ENCODE results near the gene ZBTB4. TPM values are rescaled to one million over a fixed set of nuclear protein-coding genes. Genes with fewer than 3 reads are reported as not detected.

ZBTB4 gene
- total RNA-seq, 1 donor from 2014 or later: 51.0 TPM

- H3K27me3 Mint-ChIP-seq (ENCODE audit: low read depth): no peaks in the 10 kb centered on the region
- H3K27ac Mint-ChIP-seq (ENCODE audit: unreplicated experiment): peak overlapping the region; percentile 42
- H3K36me3 Mint-ChIP-seq (ENCODE audit: low read depth): peaks cover 25% of the 10 kb centered on the region
- no peak for TF ChIP-seq CTCF (IDR thresholded peaks at IDR 0.05)
- H3K4me1 Mint-ChIP-seq (ENCODE audit: low read depth): peaks cover 32% of the 10 kb centered on the region
- H3K9me3 Mint-ChIP-seq (ENCODE audit: low read depth): no peaks in the 10 kb centered on the region
- H3K4me3 Mint-ChIP-seq (ENCODE audit: unreplicated experiment): no peak overlapping the region
- DNase-seq (ENCODE audit: low spot score): no peak
Measured at GRCh38 chr17:7493941-7494340, 14.5 kb upstream of the ZBTB4 start.

DNA sequence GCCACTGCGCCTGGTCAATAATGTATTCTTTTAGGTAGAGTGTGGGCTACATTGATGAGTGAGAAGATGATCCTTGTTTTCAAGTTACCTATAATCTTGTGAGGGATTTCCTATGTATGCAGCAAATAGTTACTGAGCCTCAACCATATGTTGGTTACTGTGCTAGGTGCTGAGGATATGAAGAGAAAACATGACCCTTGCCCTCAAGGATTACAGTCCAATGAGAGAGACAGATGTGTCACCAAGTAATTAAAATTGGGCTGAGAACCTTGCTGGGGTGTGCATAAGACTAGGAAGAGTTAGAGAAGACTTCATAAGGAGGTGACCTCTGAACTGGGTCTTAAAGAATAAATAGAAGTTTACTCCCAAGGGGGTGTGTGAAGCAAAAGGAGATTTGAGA lies 12.2 kb upstream of the ZBTB4 start:
- Mint-ChIP-seq H3K9me3 (ENCODE audit: low read depth) (no peaks in the 10 kb centered on the region), H3K4me3 (ENCODE audit: unreplicated experiment) (no peak overlapping the region), H3K36me3 (ENCODE audit: low read depth) (peaks cover 14% of the 10 kb centered on the region), H3K27me3 (ENCODE audit: low read depth) (no peaks in the 10 kb centered on the region), H3K4me1 (ENCODE audit: low read depth) (peaks cover 52% of the 10 kb centered on the region), H3K27ac (ENCODE audit: unreplicated experiment) (peak overlapping the region; percentile 8)
- no peak for DNase-seq (ENCODE audit: low spot score)
- TF ChIP-seq CTCF (IDR thresholded peaks at IDR 0.05): no peak

DNA sequence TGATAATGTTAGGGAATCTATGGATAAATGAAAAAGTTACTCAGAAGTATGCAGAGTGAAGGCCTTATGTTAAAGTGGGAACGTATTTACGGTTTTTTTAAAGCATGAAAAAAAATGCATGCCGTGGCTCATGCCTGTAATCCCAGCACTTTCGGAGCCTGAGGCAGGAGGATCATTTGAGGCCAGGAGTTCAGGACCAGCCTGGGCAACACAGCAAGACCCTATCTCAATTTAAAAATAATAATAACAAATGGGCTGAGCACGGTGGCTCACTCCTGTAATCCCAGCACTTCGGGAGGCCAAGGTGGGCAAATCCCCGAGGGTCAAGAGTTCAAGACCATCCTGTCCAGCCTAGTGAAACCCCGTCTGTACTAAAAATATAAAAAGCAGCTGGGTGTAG lies 10.7 kb upstream of the ZBTB4 start:
- H3K4me3 Mint-ChIP-seq (ENCODE audit: unreplicated experiment): no peak overlapping the region
- H3K27me3 Mint-ChIP-seq (ENCODE audit: low read depth): no peaks in the 10 kb centered on the region
- no peak overlapping the region for H3K27ac Mint-ChIP-seq (ENCODE audit: unreplicated experiment)
- peaks cover 63% of the 10 kb centered on the region for H3K4me1 Mint-ChIP-seq (ENCODE audit: low read depth)
- DNase-seq (ENCODE audit: low spot score): no peak
- H3K36me3 Mint-ChIP-seq (ENCODE audit: low read depth): peaks cover 7% of the 10 kb centered on the region
- no peaks in the 10 kb centered on the region for H3K9me3 Mint-ChIP-seq (ENCODE audit: low read depth)
- TF ChIP-seq CTCF (IDR thresholded peaks at IDR 0.05): no peak

DNA sequence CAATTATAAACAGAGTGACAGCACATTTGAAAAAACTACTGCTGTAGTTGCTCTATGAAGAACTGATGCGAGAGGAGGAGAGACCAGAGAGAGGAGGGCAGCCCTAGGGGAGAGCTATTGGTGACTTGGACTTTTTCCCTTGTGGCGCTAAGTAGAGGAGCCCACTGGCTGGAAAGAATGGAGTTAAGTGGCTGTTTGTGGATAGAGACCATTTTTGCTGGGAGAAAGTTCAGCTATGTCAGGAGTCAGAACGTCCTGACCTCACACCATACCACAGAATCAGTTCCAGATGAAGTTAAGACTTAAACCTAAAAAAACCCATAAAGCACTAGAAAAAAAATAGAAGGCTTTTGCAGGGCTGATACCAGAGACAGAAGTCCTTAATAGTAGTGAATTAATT lies 6.8 kb upstream of the ZBTB4 start:
- DNase-seq (ENCODE audit: low spot score): no peak
- Mint-ChIP-seq H3K27ac (ENCODE audit: unreplicated experiment) (peak overlapping the region; percentile 74), H3K9me3 (ENCODE audit: low read depth) (no peaks in the 10 kb centered on the region), H3K27me3 (ENCODE audit: low read depth) (no peaks in the 10 kb centered on the region), H3K4me3 (ENCODE audit: unreplicated experiment) (peak overlapping the region; percentile 88), H3K36me3 (ENCODE audit: low read depth) (peaks cover 2% of the 10 kb centered on the region), H3K4me1 (ENCODE audit: low read depth) (peaks cover 68% of the 10 kb centered on the region)
- no peak for TF ChIP-seq CTCF (IDR thresholded peaks at IDR 0.05)

DNA sequence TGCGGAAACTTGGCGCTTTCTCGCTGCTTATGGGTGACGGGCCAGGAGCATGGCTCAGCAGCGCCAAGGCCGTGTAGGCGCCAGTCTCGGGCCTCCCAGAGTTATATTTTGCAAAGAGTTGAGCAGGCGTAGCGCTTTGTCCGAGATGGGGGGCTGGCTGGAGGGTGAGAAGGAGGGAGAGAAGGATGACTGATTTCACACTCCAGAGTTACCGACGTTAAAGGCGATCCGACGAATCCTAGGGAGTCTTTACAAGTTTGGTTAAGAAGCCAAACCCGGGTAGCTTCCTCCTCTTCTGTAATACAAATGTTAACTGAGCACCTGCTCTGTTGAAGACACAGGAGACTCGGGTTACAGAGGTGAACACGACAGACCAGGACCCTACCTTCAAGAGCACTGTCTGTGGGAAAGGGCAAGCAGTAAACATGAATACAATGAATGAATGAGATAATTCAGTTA lies 5.5 kb upstream of the ZBTB4 start:
- H3K36me3 Mint-ChIP-seq (ENCODE audit: low read depth): peaks cover 2% of the 10 kb centered on the region
- peak overlapping the region; percentile 88 for H3K4me3 Mint-ChIP-seq (ENCODE audit: unreplicated experiment)
- no peaks in the 10 kb centered on the region for H3K9me3 Mint-ChIP-seq (ENCODE audit: low read depth)
- peaks cover 69% of the 10 kb centered on the region for H3K4me1 Mint-ChIP-seq (ENCODE audit: low read depth)
- TF ChIP-seq CTCF (IDR thresholded peaks at IDR 0.05): peak; percentile 40
- H3K27ac Mint-ChIP-seq (ENCODE audit: unreplicated experiment): peak overlapping the region; percentile 100
- no peaks in the 10 kb centered on the region for H3K27me3 Mint-ChIP-seq (ENCODE audit: low read depth)
- no peak for DNase-seq (ENCODE audit: low spot score)
